Measurements from ENCODE around the gene CCDC74B.
"Not testable (repeated sequence)": the region's sequence is repeated elsewhere in the genome, so short reads cannot be mapped to it uniquely, and the experiment has no call there.

Gene CCDC74B

GRCh38 chr2:130165293-130166016 is 20.5 kb upstream of the CCDC74B start:
- FAIRE-seq, result no peak

- no peak for FAIRE-seq
These were observed 18.1 kb upstream of the CCDC74B start for GRCh38 chr2:130162968-130163367.

GRCh38 chr2:130162486-130162885 is 17.6 kb upstream of the CCDC74B start:
- FAIRE-seq, result not testable (repeated sequence)

- FAIRE-seq, result not testable (repeated sequence)
These were observed 16.2 kb upstream of the CCDC74B start for GRCh38 chr2:130160838-130161705.

GRCh38 chr2:130160131-130160530 is 15.2 kb upstream of the CCDC74B start:
- FAIRE-seq, result no peak

- FAIRE-seq, result not testable (repeated sequence)
These were observed 14.5 kb upstream of the CCDC74B start for GRCh38 chr2:130159376-130159775.

- no peak for FAIRE-seq
These were observed 13.7 kb upstream of the CCDC74B start for GRCh38 chr2:130158631-130159030.

- not testable (repeated sequence) for FAIRE-seq
These were observed 13.1 kb upstream of the CCDC74B start for GRCh38 chr2:130157825-130158514.

GRCh38 chr2:130157354-130157753 is 12.4 kb upstream of the CCDC74B start:
- not testable (repeated sequence) for FAIRE-seq

GRCh38 chr2:130156624-130157004 is 11.7 kb upstream of the CCDC74B start:
- no peak for FAIRE-seq

GRCh38 chr2:130155956-130156623 is 11.2 kb upstream of the CCDC74B start:
- not testable (repeated sequence) for FAIRE-seq

GRCh38 chr2:130154773-130155765 is 10.2 kb upstream of the CCDC74B start:
- FAIRE-seq, result no peak

- FAIRE-seq, result not testable (repeated sequence)
These were observed 9.5 kb upstream of the CCDC74B start for GRCh38 chr2:130154423-130154770.

- not testable (repeated sequence) for FAIRE-seq
These were observed 9.0 kb upstream of the CCDC74B start for GRCh38 chr2:130153721-130154422.

GRCh38 chr2:130152816-130153595 is 8.1 kb upstream of the CCDC74B start:
- no peak for FAIRE-seq

- FAIRE-seq, result not testable (repeated sequence)
These were observed 7.4 kb upstream of the CCDC74B start for GRCh38 chr2:130152136-130152815.

- FAIRE-seq, result not testable (repeated sequence)
These were observed 6.2 kb upstream of the CCDC74B start for GRCh38 chr2:130151145-130151512.

GRCh38 chr2:130150181-130151144 is 5.6 kb upstream of the CCDC74B start:
- FAIRE-seq, result no peak
